Thoracic aorta (tissue), 2 donors: ENCODE results near the gene PVALEF. TPM values are rescaled to one million over a fixed set of nuclear protein-coding genes. Genes with fewer than 3 reads are reported as not detected.

Source experiments
- ATAC-seq: fragments of 150-250 bp; one replicate; pipeline ENCODE4 v1.8.0; 2017; ENCODE audit warnings: low read depth; ENCODE audit not compliant: insufficient number of reproducible peaks, low FRiP score
- DNase-seq: peaks from one replicate; pipeline ENCODE4 v3.0.0-alpha.2; 2020; ENCODE audit warnings: low spot score
- H3K27ac ChIP-seq, 2 donors: fragments of 200-600 bp; sonication (generic); 1 replicate in 1 of 2; 2 replicates in 1 of 2; pipeline ENCODE4 v1.5.1; 2016; ENCODE audit warnings: mild to moderate bottlenecking in 2 of 2, moderate library complexity in 2 of 2
- H3K27me3 ChIP-seq: fragments of 200-600 bp; sonication (generic); replicated peaks from 2 replicates; pipeline ENCODE4 v1.6.0; 2016; ENCODE audit warnings: mild to moderate bottlenecking; ENCODE audit not compliant: insufficient read depth
- H3K36me3 ChIP-seq: fragments of 200-600 bp; sonication (generic); one replicate; pipeline ENCODE4 v1.5.1; 2016
- H3K4me1 ChIP-seq, 2 donors: fragments of 200-600 bp; sonication (generic); 1 replicate in 1 of 2; 2 replicates in 1 of 2; pipeline versions ENCODE4 v1.5.1 to v1.6.0; 2016; ENCODE audit warnings: low read depth in 2 of 2, mild to moderate bottlenecking in 1 of 2; ENCODE audit not compliant: control insufficient read depth in 1 of 2
- H3K4me3 ChIP-seq: fragments of 200-600 bp; sonication (generic); 2 replicates; pipeline ENCODE4 v1.5.1; 2016; ENCODE audit warnings: mild to moderate bottlenecking
- H3K9me3 ChIP-seq: fragments of 200-600 bp; sonication (generic); 2 replicates; pipeline ENCODE4 v1.5.1; 2016
- total RNA-seq, 2 donors: library from RNA; depleted of rRNA; stranded (reverse); fragments of >200 nt; gene quantifications; one replicate each; pipeline versions ENCODE4 v1.1.0 to v1.2.3, GENCODE V29; 2016
- TF ChIP-seq, protein P1 (sequence below): fragments of 200-600 bp; sonication (generic); IDR thresholded peaks from one replicate; pipeline ENCODE4 v1.5.1; 2019; ENCODE audit warnings: antibody characterized with exemption

PVALEF gene
- total RNA-seq, 2 donors from 2014 or later, result not detected

DNA sequence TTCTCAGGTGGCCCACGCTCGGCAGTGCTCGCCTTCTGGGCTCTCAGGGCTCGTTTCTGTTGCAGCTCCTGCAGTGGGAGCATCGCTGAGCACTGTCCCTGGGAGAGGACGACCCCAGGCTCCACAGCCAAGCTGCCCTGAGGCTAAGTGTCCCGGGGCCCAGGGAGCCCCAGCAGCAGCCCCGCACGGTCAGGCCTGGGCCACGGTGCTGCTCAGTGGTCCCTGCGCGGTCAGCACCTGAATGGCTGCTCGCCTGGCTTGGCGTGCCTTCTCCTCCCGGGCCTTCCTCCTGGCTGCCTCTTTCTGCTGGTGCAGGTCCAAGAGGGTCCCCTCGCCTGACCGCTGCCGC, 34.1 kb downstream of the PVALEF start:
- H3K4me1 ChIP-seq, result peaks cover 0 to 15% of the 10 kb centered on the region in 2 donors
- no peak overlapping the region for H3K4me3 ChIP-seq
- no peak overlapping the region for H3K27ac ChIP-seq
- DNase-seq (no peak), ATAC-seq (no peak)
- H3K36me3 ChIP-seq, result peaks cover 14% of the 10 kb centered on the region
- H3K9me3 ChIP-seq, result no peaks in the 10 kb centered on the region
- H3K27me3 ChIP-seq, result no peaks in the 10 kb centered on the region
- TF ChIP-seq, protein P1, sequence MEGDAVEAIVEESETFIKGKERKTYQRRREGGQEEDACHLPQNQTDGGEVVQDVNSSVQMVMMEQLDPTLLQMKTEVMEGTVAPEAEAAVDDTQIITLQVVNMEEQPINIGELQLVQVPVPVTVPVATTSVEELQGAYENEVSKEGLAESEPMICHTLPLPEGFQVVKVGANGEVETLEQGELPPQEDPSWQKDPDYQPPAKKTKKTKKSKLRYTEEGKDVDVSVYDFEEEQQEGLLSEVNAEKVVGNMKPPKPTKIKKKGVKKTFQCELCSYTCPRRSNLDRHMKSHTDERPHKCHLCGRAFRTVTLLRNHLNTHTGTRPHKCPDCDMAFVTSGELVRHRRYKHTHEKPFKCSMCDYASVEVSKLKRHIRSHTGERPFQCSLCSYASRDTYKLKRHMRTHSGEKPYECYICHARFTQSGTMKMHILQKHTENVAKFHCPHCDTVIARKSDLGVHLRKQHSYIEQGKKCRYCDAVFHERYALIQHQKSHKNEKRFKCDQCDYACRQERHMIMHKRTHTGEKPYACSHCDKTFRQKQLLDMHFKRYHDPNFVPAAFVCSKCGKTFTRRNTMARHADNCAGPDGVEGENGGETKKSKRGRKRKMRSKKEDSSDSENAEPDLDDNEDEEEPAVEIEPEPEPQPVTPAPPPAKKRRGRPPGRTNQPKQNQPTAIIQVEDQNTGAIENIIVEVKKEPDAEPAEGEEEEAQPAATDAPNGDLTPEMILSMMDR, result no peak

DNA sequence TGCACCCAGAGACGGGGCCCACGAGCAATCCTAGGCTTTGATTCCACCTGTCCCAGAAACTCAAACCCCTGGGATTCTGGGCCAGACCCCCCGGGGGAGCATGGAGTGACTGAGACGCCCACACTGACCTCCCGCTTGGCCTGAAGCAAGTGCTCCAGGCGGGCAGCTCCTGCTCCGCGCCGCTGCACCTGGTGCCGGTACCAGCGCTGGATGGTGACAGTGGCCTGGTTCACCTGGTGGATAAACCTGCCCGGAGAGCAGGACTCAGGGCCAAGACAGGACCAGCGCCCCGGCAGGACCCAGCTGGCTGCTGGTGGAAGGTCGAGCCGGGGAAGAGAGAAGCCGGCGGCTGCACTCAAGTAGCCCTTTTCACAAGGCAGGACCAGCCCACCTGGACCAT, 34.9 kb downstream of the PVALEF start:
- Histone ChIP-seq H3K27me3 (no peaks in the 10 kb centered on the region), H3K4me3 (no peak overlapping the region), H3K4me1 (peaks cover 0 to 11% of the 10 kb centered on the region in 2 donors), H3K9me3 (no peaks in the 10 kb centered on the region), H3K27ac (no peak overlapping the region), H3K36me3 (peaks cover 14% of the 10 kb centered on the region)
- TF ChIP-seq, protein P1, result no peak
- ATAC-seq (no peak), DNase-seq (no peak)

DNA sequence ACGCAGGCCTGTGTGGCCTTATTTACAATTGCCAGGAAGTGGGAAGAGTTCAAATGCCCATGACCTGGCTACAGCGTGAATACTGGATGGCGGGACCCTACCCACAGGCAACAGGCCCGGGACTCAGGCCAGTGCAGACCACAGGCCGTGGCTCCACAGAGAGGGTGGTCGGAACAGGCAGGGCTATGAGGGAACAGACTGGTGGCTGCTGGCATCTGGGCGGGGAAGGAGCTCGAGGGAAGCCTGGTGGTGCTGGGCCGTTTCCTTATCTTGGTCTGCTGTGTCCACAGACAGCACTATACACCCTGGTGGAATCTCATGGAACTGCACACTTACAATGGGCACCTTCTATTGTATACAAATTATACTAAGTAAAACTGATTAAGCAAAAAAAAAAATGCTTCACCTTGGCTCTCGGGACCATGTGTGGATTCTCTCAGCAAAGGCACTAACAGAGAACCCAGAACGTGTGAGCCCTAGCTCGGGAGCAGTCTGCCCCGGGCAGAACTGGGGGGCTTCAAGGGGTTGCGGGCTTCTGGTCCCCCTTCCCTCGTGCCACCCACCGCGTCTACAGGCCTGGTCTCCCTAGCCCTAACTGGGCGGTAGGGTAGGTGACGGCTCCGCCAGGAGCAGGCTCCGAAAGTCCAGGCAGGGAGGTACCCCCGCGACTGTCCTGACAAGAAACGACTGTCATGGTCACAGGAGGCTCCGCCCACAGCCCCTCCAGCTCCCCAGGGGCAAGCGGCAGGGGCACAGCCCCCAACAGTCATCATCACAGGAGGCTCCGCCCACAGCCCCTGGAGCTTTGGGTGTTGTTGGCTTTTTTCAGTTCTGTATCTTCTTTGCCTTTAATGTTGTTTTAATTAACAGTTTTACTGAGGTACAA, 35.6 kb downstream of the PVALEF start:
- Histone ChIP-seq H3K27me3 (no peaks in the 10 kb centered on the region), H3K9me3 (no peaks in the 10 kb centered on the region), H3K36me3 (peaks cover 14% of the 10 kb centered on the region), H3K4me3 (no peak overlapping the region), H3K4me1 (peaks cover 0 to 5% of the 10 kb centered on the region in 2 donors), H3K27ac (no peak overlapping the region)
- TF ChIP-seq, protein P1, result peak; percentile 63
- ATAC-seq, result peak; percentile 50
- no peak for DNase-seq

DNA sequence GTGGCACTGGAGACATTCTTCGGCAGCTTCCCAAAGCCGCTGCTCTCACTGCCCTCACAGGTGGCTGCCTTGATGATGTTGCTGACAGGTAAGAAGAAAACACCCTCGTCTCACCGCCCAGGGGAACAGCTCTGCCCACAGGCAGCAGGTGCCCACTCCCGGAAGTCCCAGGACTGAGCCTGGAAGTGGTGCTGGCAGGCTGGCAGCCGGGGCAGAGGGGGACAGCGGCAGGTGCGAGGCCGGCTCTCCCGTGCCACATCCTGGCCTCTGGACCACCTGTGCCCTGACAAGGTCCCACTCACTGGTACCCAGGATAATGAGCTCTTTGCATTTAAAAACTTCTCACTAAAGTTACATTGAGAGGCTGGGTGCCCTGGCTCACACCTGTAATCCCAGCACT, 37.0 kb downstream of the PVALEF start:
- ATAC-seq (no peak), DNase-seq (no peak)
- no peaks in the 10 kb centered on the region for H3K9me3 ChIP-seq
- no peak overlapping the region for H3K4me3 ChIP-seq
- no peak overlapping the region for H3K27ac ChIP-seq
- peaks cover 13% of the 10 kb centered on the region for H3K36me3 ChIP-seq
- TF ChIP-seq, protein P1, result no peak
- H3K27me3 ChIP-seq, result no peaks in the 10 kb centered on the region
- H3K4me1 ChIP-seq, result peaks cover 4 to 14% of the 10 kb centered on the region in 2 donors

DNA sequence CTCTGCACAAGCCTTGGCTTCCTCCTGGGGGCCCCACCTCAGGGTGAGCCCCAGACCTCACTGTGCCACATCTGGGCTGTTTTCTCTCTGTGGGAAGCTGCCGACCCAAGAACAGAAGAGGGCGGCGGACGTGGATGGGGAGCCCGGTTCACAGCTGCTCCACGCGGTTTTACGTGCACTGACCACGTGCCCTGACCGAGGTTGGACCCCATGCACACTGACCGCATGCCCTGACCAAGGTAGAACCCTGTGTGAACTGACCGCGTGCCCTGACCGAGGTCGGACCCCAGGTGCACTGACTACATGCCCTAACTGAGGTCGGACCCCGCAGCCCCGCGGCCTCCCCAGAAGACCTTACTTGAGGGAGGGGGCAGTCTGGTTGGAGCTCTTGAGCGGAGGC, 37.8 kb downstream of the PVALEF start:
- no peaks in the 10 kb centered on the region for H3K9me3 ChIP-seq
- H3K4me3 ChIP-seq, result no peak overlapping the region
- H3K27ac ChIP-seq, result no peak overlapping the region
- H3K27me3 ChIP-seq, result no peaks in the 10 kb centered on the region
- DNase-seq, result no peak
- peaks cover 8% of the 10 kb centered on the region for H3K36me3 ChIP-seq
- TF ChIP-seq, protein P1, result no peak
- H3K4me1 ChIP-seq, result peaks cover 4 to 14% of the 10 kb centered on the region in 2 donors
- no peak for ATAC-seq
